Skeletal muscle satellite cell (primary cell): ENCODE data around the gene SH3GLB2.

Experiments
- H3K27me3 ChIP-seq: 2 replicates; pipeline ENCODE4 v1.7.0; 2013; ENCODE audit warnings: low read length; ENCODE audit not compliant: control insufficient read depth, insufficient read depth
- H3K36me3 ChIP-seq: 2 replicates; pipeline ENCODE4 v1.7.0; 2013; ENCODE audit warnings: mild to moderate bottlenecking, control low read depth, low read length; ENCODE audit not compliant: insufficient read depth
- H3K4me1 ChIP-seq: 2 replicates; pipeline ENCODE4 v1.7.0; 2013; ENCODE audit warnings: low read length; ENCODE audit not compliant: control insufficient read depth, insufficient read depth
- H3K4me2 ChIP-seq: 2 replicates; pipeline ENCODE4 v1.7.0; 2013; ENCODE audit warnings: mild to moderate bottlenecking, low read length
- H3K4me3 ChIP-seq: 2 replicates; pipeline ENCODE4 v1.7.0; 2013; ENCODE audit warnings: low read length
- H3K9ac ChIP-seq: 2 replicates; pipeline ENCODE4 v1.7.0; 2013; ENCODE audit warnings: mild to moderate bottlenecking, low read depth, low read length, moderate library complexity
- H3K9me3 ChIP-seq: replicated peaks from 2 replicates; pipeline ENCODE4 v1.7.0; 2013; ENCODE audit warnings: mild to moderate bottlenecking, control low read depth, low read length

SH3GLB2 gene

GRCh38 chr9:129068990-129069861 lies 41.1 kb upstream of the SH3GLB2 start:
- no peaks in the 10 kb centered on the region for H3K9me3 ChIP-seq
- H3K9ac ChIP-seq = no peak overlapping the region
- H3K27me3 ChIP-seq = no peaks in the 10 kb centered on the region
- peaks cover 28% of the 10 kb centered on the region for H3K36me3 ChIP-seq
- H3K4me1 ChIP-seq = no peaks in the 10 kb centered on the region
- no peak overlapping the region for H3K4me3 ChIP-seq
- H3K4me2 ChIP-seq = no peak overlapping the region

- Histone ChIP-seq H3K36me3 (peaks cover 34% of the 10 kb centered on the region), H3K4me3 (no peak overlapping the region), H3K27me3 (no peaks in the 10 kb centered on the region), H3K9ac (no peak overlapping the region), H3K4me1 (no peaks in the 10 kb centered on the region), H3K4me2 (no peak overlapping the region), H3K9me3 (no peaks in the 10 kb centered on the region)
Measured at GRCh38 chr9:129068110-129068509, 40.0 kb upstream of the SH3GLB2 start.

DNA sequence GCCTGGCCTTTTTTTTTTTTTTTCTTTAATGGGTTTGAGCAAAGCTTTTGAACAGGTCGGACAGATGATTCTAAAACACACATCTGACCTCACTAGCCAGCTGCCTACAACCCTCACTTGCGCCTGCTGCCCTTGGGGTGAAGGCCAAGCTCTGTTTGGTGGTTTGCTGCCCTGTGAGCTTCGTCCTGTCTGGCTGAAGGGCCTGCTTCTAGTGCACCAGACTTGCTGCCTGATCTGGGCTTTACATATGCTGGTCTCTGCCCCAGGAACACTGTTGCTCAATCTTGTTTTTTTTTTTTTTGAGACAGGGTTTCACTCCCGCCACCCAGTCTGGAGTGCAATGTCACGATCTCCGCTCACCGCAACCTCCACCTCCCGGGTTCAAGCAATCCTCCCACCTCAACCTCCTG lies 36.4 kb upstream of the SH3GLB2 start:
- no peak overlapping the region for H3K9ac ChIP-seq

GRCh38 chr9:129063061-129063460 lies 34.9 kb upstream of the SH3GLB2 start:
- no peaks in the 10 kb centered on the region for H3K27me3 ChIP-seq
- H3K4me1 ChIP-seq = peaks cover 19% of the 10 kb centered on the region
- no peak overlapping the region for H3K4me3 ChIP-seq
- H3K36me3 ChIP-seq = peaks cover 29% of the 10 kb centered on the region
- H3K4me2 ChIP-seq = no peak overlapping the region
- H3K9me3 ChIP-seq = no peaks in the 10 kb centered on the region
- no peak overlapping the region for H3K9ac ChIP-seq

More for the DNA sequence above, 36.4 kb upstream of the SH3GLB2 start:
- Histone ChIP-seq H3K9me3 (no peaks in the 10 kb centered on the region), H3K36me3 (peaks cover 38% of the 10 kb centered on the region), H3K27me3 (no peaks in the 10 kb centered on the region), H3K4me3 (no peak overlapping the region), H3K4me2 (no peak overlapping the region), H3K4me1 (peaks cover 6% of the 10 kb centered on the region)

GRCh38 chr9:129060991-129061390 lies 32.9 kb upstream of the SH3GLB2 start:
- no peak overlapping the region for H3K4me3 ChIP-seq

GRCh38 chr9:129059796-129060785 lies 32.0 kb upstream of the SH3GLB2 start:
- no peak overlapping the region for H3K9ac ChIP-seq
- H3K4me2 ChIP-seq = peak overlapping the region; percentile 64
- H3K27me3 ChIP-seq = no peaks in the 10 kb centered on the region
- H3K4me1 ChIP-seq = peaks cover 21% of the 10 kb centered on the region
- H3K36me3 ChIP-seq = peaks cover 14% of the 10 kb centered on the region
- no peak overlapping the region for H3K4me3 ChIP-seq
- H3K9me3 ChIP-seq = no peaks in the 10 kb centered on the region

More at GRCh38 chr9:129060991-129061390, 32.9 kb upstream of the SH3GLB2 start:
- Histone ChIP-seq H3K4me1 (peaks cover 21% of the 10 kb centered on the region), H3K9me3 (no peaks in the 10 kb centered on the region), H3K27me3 (no peaks in the 10 kb centered on the region), H3K36me3 (peaks cover 22% of the 10 kb centered on the region), H3K9ac (no peak overlapping the region), H3K4me2 (no peak overlapping the region)

DNA sequence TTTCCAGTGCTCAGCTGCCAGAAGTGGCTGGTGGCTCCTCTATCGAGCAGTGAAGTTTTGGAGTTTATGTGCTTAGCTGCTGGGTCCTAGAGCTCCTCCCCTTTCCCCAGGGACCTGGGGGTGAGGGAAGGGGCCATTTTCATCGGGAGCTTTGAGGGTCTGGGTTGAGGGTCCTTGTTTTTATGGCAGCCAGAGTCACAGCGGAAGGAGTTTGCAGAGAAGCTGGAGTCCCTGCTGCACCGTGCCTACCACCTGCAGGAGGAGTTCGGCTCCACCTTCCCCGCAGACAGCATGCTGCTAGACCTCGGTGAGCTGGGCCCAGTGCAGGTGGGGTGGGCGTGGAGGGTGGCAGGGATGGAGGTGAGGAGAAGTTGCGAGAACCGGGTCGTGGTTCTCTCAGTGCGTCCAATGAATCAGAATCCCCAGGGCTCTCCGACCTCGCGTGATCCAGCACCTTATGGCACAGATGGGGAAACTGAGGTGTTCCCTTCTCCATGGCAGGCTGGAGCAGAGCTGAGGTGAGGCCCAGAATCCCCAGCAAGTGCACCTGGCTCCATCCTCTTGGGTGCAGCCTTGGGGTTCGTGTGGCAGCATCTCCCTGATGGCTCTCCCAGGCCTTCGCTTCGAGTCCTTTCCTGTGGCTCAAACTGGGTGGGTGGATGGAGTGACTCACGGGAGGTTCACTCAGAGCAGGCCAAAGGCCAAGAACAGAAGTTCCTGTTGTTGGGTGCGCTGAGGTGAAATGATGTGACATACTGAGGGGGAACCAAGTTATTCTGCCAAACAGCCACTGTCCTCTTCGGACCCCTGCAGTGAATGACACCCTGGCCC lies 31.0 kb upstream of the SH3GLB2 start:
- Histone ChIP-seq H3K27me3 (no peaks in the 10 kb centered on the region), H3K4me2 (peak overlapping the region; percentile 64), H3K4me1 (peaks cover 21% of the 10 kb centered on the region), H3K9me3 (no peaks in the 10 kb centered on the region), H3K9ac (no peak overlapping the region), H3K4me3 (no peak overlapping the region), H3K36me3 (peaks cover 17% of the 10 kb centered on the region)

DNA sequence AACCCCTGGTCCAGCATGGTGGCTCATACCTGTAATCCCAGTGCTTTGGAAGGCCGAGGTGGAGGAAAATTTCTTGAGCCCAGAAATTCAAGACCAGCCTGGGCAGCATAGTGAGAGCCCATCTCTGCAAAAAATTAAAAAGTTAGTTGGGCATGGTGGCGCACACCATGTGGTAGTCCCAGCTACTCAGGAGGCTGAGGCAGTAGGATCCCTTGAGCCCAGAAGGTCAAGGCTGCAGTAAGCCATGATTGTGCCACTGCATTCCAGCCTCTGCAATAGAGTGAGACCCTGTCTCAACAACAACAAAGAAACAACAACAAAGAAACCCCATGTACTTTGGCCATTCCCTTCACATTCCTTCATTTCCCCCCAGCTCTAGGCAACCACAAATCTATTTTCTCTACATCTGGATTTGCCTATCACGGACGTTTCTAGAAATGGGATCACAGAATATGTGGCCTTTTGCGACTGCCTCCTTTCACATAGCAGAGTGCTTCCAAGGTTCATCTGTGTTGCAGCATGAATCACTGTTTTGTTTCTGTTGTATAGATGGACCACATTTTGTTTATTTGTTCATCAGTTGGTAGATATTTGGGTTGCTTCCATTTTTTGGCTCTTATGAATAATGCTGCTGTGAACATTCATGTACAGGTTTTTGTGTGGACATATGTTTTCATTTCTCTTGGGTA lies 26.2 kb upstream of the SH3GLB2 start:
- no peak overlapping the region for H3K4me3 ChIP-seq
- no peaks in the 10 kb centered on the region for H3K27me3 ChIP-seq
- H3K36me3 ChIP-seq = peaks cover 20% of the 10 kb centered on the region
- peaks cover 13% of the 10 kb centered on the region for H3K4me1 ChIP-seq
- no peak overlapping the region for H3K4me2 ChIP-seq
- H3K9me3 ChIP-seq = no peaks in the 10 kb centered on the region
- no peak overlapping the region for H3K9ac ChIP-seq

DNA sequence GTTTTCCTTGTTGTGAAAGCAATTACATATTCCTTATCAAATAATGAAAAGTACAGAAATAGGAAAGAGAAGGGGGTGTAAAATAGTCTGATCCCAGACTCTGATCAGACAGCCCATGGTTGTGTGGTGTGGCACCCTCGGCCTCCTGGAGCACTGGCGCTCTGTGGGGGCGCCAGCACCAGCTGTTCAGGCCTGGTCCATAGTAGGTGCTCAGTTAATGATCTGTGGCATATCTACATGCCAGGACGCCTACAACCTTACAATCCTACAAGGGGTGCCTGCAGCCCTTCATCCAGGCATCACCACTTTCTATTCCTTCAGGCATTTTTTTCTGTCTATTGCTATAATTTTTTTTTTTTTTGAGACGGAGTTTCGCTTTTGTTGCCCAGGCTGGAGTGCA lies 24.9 kb upstream of the SH3GLB2 start:
- Histone ChIP-seq H3K36me3 (peaks cover 28% of the 10 kb centered on the region), H3K4me2 (no peak overlapping the region), H3K9ac (no peak overlapping the region), H3K4me3 (no peak overlapping the region), H3K9me3 (no peaks in the 10 kb centered on the region), H3K27me3 (no peaks in the 10 kb centered on the region), H3K4me1 (peaks cover 2% of the 10 kb centered on the region)

- H3K4me1 ChIP-seq = no peaks in the 10 kb centered on the region
- peaks cover 29% of the 10 kb centered on the region for H3K36me3 ChIP-seq
- H3K9ac ChIP-seq = no peak overlapping the region
- H3K4me2 ChIP-seq = no peak overlapping the region
- no peaks in the 10 kb centered on the region for H3K27me3 ChIP-seq
- H3K4me3 ChIP-seq = no peak overlapping the region
- H3K9me3 ChIP-seq = no peaks in the 10 kb centered on the region
Measured at GRCh38 chr9:129052592-129052991, 24.5 kb upstream of the SH3GLB2 start.
